ENCODE measurements around the gene RHBDL2. TPM values are rescaled to one million over a fixed set of nuclear protein-coding genes. Genes with fewer than 3 reads are reported as not detected.

RHBDL2 gene
- total RNA-seq, 1 experiment from 2014 or later: 7.1 TPM

GRCh38 chr1:38889589-38889988 is 52.0 kb downstream of the RHBDL2 start:
- H3K9me3 ChIP-seq (ENCODE audit: control insufficient read depth, insufficient read depth, low read depth, low read length): no peaks in the 10 kb centered on the region
- BruUV-seq (replicated peaks): no TSS peak
- intact Hi-C loops (cut with micrococcal nuclease; ENCODE audit: unreplicated experiment): no loop called here
- no peaks in the 10 kb centered on the region for H3K36me3 ChIP-seq (ENCODE audit: control insufficient read depth, insufficient read depth, low read length)
- no peaks in the 10 kb centered on the region for H3K4me1 ChIP-seq (ENCODE audit: control insufficient read depth, insufficient read depth, low read length)
- POLR2A ChIA-PET: no interaction called here
- H3K27ac ChIP-seq (ENCODE audit: low read length): no peak overlapping the region
- TF ChIP-seq SIN3A (IDR thresholded peaks at IDR 0.05; ENCODE audit: borderline replicate concordance, insufficient read depth, low read depth, low read length) (no peak), TCF7L2 (IDR thresholded peaks at IDR 0.05; ENCODE audit: low read depth, low read length) (no peak), CTCF (IDR thresholded peaks at IDR 0.05) (no peak), POLR2AphosphoS5 (IDR thresholded peaks at IDR 0.05; ENCODE audit: low read depth, low read length) (no peak), REST (IDR thresholded peaks at IDR 0.05; ENCODE audit: insufficient read depth in 1 of 2, low read depth in 2 of 2, low read length in 1 of 2) (no peak)
- no peaks in the 10 kb centered on the region for H3K27me3 ChIP-seq (ENCODE audit: control insufficient read depth, insufficient read depth, low read length)
- no peak for ATAC-seq
- DNase-seq (ENCODE audit: low read depth, low spot score): no peak
- CTCF ChIA-PET: no interaction called here
- in situ Hi-C loops (cut with HindIII; ENCODE audit: low pct_unique_long_range_greater_than_20kb, low sequenced_read_pairs): no loop called here
- no peak overlapping the region for H3K4me3 ChIP-seq (ENCODE audit: low read depth in 2 of 2, low read length in 2 of 2)

GRCh38 chr1:38888423-38889333 is 53.0 kb downstream of the RHBDL2 start:
- DNase-seq (ENCODE audit: low read depth, low spot score) (no peak), ATAC-seq (no peak)
- Histone ChIP-seq H3K4me1 (ENCODE audit: control insufficient read depth, insufficient read depth, low read length) (no peaks in the 10 kb centered on the region), H3K4me3 (ENCODE audit: low read depth in 2 of 2, low read length in 2 of 2) (no peak overlapping the region), H3K27ac (ENCODE audit: low read length) (no peak overlapping the region), H3K36me3 (ENCODE audit: control insufficient read depth, insufficient read depth, low read length) (no peaks in the 10 kb centered on the region), H3K9me3 (ENCODE audit: control insufficient read depth, insufficient read depth, low read depth, low read length) (no peaks in the 10 kb centered on the region), H3K27me3 (ENCODE audit: control insufficient read depth, insufficient read depth, low read length) (no peaks in the 10 kb centered on the region)
- intact Hi-C loops (cut with micrococcal nuclease; ENCODE audit: unreplicated experiment): no loop called here
- no peak for TF ChIP-seq TCF7L2 (IDR thresholded peaks at IDR 0.05; ENCODE audit: low read depth, low read length)
- TF ChIP-seq SIN3A (IDR thresholded peaks at IDR 0.05; ENCODE audit: borderline replicate concordance, insufficient read depth, low read depth, low read length): no peak
- TF ChIP-seq REST (IDR thresholded peaks at IDR 0.05; ENCODE audit: insufficient read depth in 1 of 2, low read depth in 2 of 2, low read length in 1 of 2): no peak
- POLR2A ChIA-PET: interaction anchor here (0.6 kb wide), 1 partner anchor 443 kb away, joined by 10 read pairs; no protein-coding TSS in a partner anchor
- in situ Hi-C loops (cut with HindIII; ENCODE audit: low pct_unique_long_range_greater_than_20kb, low sequenced_read_pairs): no loop called here
- CTCF ChIA-PET: no interaction called here
- no TSS peak for BruUV-seq (replicated peaks)
